ENCODE data around the gene DUSP28.

The DUSP28 gene

DNA sequence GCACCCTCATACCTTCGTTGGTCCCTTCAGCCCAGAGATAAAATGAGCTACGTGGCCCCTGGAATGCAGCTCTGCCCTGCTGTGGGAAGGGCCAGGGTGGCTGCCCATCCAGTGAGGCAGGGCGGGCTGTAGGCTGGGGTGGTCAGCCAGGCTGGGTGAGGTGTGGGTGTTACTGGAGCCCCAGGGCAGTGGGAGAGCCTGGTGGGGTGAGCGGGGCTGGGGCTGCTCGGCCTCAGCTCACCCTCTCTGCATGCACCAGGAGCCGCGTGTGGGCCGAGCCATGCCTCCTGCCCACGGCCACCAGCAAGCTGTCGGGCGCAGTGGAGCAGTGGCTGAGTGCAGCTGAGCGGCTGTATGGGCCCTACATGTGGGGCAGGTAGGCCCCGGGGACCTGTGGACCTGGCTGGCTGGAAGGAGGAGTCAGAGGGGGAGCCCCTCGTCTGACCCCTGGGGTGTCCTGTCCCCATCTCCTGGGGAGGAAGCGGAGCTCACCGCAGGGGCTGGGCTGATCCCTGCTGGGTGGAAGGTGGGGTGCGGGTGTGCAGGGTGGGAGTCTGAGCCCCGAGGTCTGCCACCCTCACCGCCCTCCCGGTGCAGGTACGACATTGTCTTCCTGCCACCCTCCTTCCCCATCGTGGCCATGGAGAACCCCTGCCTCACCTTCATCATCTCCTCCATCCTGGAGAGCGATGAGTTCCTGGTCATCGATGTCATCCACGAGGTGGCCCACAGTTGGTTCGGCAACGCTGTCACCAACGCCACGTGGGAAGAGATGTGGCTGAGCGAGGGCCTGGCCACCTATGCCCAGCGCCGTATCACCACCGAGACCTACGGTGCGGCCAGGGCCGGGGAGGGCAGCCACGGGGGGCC, 13.6 kb downstream of the DUSP28 start:
- no peak for DNase-seq

DNA sequence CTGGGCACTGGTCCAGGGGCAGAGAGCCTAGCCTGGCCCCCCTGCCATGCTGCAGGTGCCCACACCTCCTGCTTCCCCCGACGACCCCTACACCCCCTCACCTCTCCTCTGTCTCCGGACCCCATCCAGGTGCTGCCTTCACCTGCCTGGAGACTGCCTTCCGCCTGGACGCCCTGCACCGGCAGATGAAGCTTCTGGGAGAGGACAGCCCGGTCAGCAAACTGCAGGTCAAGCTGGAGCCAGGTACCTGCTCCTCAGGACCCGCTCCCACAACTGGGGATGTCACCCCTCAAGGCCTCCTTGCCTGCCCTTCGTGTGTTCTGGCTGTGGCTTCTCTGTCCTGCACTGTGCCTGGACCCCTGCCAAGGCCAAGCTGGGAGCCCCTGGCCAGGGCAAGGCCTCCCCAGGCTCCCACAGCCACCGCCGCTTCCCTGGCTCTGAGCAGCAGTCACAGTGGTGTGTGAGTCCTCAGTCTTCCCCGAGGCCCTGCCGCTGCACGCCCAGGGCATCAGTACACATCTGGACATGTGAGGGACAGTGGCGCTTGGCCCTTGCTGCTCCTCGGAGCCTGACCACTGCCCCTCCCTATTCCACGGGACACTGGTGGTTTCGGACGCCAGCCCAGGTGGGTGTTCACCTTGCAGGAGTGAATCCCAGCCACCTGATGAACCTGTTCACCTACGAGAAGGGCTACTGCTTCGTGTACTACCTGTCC, 14.4 kb downstream of the DUSP28 start:
- DNase-seq = no peak

DNA sequence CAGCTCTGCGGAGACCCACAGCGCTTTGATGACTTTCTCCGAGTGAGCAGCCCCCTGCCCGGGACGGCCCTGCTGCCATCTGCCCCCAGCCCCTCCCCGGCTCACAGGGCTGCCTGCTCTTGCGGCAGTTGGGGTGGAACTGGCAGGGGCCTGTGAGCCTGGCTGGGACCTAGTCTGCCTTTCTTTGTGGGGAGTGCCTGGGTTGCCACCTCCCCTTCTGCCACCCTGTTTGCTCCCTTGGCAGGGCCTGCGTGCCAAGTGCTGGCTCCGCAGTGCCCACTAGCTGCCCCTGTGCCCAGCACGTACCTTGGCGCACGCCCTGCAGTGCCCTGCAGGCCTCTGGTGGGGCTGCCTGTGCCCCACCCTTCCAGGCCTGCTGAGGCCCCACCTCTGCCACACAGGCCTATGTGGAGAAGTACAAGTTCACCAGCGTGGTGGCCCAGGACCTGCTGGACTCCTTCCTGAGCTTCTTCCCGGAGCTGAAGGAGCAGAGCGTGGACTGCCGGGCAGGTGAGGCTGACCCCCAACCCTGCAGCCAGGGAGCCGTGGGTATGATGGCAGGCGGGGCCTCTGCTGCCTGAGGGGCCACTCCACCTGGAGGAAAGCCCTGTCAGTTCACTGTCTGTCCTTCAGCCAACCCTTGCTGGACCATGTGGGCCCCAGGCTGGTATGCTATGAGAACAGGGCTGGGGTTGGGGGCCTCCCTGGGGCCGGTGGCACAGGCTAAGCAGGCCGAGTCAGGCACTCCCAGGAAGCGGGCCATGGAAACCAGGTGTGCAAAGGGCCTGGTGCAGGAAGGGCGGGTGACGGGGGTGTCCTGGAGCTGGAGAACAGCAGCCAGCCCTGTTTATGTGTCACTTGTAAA, 15.2 kb downstream of the DUSP28 start:
- DNase-seq = no peak

DNA sequence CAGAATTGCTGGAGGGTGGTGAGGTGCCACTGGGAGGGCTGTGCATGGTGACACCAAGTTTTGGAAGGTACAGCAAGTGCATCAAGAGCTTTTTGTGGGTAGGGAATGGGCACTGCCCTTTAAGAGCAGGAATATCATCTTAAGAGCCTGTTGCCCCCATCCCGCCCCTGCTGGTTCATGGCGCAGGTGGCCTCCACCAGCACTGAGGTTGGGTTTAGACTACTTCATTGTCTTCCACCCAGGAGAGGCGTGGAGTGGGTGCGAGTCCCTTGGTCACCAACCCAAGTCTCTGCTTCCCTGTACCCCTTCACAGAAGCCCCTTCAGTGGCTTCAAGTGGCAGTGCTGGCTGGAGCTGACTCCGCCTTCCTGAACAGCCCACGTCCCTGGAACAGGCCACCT, 15.9 kb downstream of the DUSP28 start:
- DNase-seq = no peak

DNA sequence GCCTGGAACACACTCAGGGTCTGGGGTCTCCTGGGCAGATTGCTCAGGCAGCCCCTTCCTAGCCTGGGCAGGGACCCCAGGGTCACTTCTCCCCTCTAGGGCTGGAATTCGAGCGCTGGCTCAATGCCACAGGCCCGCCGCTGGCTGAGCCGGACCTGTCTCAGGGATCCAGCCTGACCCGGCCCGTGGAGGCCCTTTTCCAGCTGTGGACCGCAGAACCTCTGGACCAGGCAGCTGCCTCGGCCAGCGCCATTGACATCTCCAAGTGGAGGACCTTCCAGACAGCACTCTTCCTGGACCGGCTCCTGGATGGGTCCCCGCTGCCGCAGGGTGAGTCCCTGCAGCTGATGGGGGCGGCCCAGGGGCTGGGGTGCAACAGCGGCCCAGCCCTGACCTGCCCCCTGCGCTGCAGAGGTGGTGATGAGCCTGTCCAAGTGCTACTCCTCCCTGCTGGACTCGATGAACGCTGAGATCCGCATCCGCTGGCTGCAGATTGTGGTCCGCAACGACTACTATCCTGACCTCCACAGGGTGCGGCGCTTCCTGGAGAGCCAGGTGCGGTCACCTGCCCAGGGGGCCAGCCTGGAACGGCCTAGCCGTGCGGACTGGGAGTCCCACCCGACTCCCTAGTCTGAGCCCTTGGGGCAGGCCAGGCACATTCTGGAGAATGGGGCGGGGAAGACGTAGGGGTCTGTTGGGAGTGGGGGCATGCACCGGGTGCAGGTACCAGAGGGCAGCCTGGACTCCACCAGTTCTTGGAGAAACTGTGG, 16.5 kb downstream of the DUSP28 start:
- DNase-seq = no peak

DNA sequence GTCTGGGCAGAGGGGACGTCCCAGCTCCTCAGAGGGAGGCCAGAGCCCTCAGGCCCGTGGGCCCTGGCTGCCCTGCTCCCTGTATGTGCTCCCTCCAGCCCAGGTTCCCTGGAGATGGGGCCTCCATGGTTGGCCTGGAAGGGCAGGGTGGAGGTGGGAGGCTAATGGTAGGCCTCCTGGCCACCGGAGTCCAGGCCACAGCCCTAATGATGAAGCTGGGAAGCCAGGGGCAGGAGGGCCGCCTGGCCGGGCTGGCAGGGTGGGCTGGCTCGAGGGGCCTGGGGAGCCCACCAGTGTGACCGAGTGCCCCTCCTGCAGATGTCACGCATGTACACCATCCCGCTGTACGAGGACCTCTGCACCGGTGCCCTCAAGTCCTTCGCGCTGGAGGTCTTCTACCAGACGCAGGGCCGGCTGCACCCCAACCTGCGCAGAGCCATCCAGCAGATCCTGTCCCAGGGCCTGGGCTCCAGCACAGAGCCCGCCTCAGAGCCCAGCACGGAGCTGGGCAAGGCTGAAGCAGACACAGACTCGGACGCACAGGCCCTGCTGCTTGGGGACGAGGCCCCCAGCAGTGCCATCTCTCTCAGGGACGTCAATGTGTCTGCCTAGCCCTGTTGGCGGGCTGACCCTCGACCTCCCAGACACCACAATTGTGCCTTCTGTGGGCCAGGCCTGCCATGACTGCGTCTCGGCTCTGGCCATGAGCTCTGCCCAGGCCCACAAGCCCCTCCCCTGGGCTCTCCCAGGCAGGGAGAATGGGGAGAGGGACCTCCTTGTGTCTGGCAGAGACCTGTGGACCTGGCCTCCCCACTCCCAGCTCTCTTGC, 17.3 kb downstream of the DUSP28 start:
- DNase-seq = no peak

DNA sequence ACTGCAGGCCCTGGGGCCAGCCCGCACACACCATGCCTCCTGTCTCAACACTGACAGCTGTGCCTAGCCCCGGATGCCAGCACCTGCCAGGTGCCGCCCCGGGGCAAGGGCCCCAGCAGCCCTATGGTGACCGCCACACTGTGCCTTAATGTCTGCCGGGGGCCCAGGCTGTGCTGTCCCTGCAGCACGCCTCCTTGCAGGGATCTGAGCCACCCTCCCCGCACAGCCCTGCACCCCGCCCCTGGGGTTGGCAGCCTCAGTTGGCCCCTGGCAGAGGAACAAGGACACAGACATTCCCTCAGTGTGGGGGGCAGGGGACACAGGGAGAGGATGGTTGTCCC, 17.9 kb downstream of the DUSP28 start:
- DNase-seq = no peak

DNA sequence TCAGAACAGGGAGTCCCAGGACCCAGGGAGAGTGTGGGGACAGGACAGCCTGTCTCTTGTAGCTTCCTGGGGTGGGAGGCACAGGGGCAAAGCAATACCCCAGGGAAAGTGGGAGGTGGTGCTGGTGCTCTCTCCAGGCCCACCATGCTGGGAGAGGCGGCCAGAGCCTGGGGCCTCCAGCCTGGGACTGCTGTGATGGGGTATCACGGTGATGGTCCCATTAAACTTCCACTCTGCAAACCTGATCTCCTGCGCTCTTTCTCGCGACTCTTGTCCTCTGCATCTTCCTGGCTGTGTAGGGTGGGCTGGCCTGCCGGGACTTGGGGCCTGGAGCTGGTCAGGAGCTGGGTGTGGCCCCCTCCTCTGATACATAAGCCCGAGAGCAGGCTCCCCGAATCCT, 18.3 kb downstream of the DUSP28 start:
- no peak for DNase-seq

DNA sequence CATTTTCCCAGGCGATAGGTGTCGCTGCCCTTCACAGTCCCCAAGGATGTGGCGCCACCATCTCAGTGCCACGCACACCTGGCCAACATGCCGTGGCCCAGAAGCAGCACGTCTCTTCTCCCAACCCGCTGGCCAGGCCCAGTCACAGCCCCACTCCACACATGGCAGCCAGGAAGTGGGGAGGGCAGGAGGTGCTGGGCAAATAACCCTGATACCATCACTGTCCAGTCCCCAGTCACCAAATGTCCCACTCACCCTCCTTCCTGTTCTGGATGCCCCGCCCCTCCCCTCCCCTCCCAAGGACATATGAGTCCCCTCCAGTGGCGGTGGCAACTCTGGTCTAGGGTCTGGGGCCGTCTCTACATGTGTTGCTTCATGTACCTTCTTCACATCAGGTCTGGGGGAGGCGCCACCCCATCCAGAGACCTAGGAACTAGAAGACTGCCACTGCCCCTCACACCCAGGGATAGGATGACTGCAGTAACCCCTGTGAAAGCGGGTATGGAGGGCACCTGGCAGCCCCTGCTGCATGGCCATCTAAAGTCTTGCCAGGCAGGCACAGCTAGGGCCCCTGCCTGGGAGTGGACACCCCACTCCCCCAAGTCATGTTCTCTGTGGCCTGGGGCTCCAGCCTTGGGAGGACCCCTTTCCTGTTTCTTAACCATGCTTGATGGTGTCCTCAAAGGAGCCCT, 19.1 kb downstream of the DUSP28 start:
- DNase-seq = no peak

DNA sequence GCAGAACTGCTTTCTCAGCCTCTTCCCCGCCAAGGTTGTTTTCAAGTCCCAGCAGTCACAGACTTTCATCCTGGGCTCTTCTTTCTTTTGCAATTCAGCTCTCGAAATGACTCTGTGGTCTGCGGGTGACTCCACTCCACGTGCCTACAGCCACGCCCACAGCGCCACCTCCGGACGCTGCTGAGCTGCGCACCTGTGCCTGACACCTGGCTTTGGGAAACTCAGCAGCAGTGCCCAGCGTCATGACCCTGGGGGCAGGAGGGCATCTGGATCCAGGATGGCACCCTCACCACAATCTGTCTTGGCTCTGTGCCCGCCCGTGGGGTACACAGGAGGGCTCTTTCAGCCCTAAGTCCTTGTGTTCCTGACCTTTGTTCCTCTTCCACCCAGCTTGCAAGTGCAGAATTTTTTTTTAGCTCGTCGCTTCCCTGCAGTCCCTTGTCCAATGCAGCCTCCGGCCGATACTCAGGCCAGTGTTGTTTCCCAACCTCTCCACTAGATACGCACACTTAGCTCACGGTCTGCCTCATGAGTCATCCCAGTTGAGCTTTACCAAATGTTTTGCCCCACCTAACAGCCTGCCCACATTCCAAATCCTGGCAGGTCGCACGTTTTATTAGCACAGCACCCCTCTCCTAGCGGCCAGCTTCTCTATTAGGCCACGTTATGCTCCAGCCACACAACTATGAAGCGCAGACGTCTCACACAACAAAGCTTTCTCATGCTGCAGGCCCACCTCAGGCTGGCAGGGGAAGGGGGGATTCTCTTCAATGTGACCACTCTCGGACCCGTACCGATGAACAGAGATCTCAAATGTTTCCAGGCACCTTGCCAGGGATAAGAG, 19.8 kb downstream of the DUSP28 start:
- peak; percentile 5 for DNase-seq

DNA sequence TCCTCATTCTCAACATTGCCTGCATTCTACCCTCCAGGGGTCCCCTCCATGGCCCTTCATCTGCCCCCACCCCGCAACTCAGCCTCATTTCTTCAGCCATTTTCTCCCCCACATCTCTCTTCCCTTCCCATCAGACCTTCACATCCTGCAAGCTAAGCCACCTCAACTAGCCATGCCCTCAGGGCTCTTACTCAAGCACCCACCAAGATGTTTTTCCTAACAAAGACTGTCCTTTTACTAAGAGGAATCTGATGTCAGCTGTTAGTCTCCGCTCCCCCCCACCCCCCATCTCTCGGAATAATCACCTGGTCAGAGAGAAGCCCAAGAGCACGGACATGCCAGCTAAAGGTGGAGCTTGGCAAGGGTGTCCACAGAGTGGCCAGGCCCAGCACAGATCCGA, 21.7 kb downstream of the DUSP28 start:
- DNase-seq = no peak

DNA sequence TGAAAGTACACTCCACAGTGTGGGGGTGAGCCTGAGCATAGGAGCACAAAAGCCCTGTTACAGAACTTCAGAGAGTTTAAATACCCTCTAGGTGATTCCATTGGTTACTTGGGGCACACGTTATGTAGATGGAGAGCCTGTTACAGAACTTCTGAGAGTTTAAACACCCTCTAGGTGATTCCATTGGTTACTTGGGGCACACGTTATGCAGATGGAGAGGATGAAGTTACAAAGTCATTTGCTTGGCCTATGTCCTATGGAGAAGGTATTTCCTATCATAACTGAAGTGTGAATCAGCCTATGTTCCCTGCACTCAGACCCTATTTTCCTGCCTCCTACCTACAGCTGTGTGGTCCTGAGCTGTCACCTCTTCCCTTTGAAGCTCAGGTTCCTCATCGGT, 22.6 kb downstream of the DUSP28 start:
- DNase-seq = no peak

DNA sequence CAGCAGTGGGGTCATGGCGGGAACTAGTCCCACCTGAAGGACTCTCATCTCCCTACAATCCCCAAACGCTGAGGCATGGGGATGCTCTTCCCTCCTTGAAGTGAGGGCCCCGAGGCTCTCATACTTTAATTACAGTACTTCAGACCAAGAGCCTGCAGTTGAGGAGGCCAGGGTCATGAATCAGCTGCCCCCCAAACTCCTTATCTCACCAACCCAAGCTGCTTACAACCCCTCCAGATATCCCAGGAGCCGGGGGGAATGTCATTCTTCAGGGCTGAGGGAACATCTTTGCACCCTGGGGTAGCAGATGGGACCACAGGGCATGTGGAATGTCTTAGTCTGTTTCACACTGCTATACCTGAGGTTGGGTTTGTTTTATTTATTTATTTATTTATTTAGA, 23.6 kb downstream of the DUSP28 start:
- no peak for DNase-seq

DNA sequence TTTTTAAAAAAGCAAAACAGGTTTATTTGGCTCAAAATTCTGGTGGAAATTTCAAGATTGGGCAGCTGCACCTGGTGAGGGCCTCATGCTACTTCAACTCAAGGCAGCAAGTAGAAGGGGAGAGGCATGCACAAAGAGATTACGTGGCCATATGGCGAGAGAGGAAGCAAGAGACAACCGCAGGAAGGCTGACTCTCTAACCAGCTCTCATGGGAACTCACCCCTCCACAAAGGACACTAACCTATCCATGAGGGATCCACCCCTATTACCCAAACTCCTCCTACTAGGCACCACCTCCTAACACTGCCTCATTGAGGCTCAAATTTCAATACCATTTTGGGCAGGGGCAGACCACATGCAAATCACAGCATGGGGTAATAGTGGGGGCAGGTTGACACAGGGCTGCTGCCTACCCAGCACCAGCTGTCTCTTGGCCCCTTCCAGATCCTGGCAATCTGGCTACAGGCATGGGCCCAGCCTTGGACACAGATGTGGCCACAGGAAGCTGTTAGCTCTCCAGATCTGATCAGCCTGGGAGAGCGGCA, 24.4 kb downstream of the DUSP28 start:
- no peak for DNase-seq

DNA sequence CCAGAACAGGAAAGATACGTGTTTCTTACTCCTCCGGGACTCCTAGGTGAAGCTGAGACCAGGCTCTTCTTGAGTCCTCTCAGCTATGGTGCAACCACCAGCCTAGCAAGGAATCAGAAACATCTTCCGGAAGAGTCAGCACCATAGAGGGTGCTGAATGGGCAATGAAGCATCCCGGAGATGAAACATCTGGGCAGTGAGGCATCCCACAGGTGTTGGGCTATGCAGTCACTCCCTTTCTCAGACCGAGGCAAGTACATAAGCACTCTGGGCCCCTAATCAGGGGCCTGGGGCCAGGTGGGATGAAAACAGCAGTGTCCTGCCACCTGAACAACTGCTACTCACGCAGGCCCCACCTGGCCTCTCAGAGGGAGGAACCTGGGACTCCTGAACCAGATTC, 24.9 kb downstream of the DUSP28 start:
- DNase-seq = no peak

DNA sequence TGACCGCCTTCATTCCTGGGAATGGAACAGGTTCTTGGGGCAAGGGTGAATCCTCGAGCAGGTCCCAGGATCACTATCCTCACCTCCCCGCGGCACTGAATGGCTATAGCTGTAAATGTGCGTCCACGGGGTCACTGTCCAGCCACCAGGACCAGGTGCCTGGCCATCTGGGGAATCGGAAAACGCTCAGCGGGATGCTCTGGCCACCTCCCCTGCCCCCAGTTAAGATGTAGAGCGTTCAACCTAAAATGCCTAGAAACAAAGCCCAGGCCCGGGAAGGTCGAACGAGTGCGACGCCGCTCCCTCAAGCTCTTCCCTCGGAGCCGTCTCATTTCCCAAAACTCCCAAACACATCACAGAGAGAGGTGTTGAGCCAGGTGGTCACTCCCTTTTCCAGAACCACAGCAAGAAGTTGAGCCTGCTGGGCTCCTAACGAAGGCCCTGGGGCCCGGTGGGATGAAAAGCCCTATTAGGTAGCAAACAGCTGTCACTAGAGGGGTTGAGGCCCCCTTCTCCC, 25.6 kb downstream of the DUSP28 start:
- no peak for DNase-seq

DNA sequence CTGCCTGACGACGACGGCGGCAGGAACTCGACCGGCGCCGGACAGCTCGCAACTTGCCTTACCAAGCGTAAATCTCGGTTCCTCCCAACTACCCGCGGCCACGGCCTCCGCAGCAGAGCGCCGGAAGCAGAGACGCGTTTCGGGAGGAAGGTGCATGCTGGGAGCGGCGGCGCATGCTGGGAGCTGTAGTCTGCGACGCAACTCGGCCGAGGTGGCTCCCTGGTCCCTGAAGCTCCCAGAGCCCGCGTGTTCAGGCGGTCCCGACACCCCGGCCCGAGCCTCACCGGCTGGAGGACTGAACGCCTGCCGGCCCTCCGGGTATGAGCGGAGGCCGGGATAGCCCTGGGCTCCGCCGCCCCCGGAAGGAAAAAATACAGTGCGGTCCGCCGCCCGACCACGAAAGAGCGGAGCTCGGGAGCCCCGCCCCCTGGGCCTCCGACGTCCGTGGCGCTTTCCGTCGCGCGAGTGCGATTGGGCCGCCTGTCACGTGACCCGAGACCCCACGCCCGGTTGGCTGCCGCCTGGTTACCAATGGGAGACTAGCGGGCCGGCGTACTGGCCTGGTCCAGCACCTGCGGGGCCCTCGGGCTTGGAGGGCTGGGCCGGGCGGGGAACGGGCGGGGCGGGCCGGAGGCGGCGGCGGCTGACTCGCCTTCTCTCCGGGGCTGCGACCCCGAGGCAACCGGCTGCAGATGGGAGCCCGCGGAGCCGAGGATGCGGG, 26.2 kb downstream of the DUSP28 start, which contains the start of gene CAPN10:
TSS of gene CAPN10 (plus strand) at position 537 of the 721 bp plus-strand sequence. CDS start at position 715, 178 bp downstream.
- DNase-seq = peak; percentile 80

DNA sequence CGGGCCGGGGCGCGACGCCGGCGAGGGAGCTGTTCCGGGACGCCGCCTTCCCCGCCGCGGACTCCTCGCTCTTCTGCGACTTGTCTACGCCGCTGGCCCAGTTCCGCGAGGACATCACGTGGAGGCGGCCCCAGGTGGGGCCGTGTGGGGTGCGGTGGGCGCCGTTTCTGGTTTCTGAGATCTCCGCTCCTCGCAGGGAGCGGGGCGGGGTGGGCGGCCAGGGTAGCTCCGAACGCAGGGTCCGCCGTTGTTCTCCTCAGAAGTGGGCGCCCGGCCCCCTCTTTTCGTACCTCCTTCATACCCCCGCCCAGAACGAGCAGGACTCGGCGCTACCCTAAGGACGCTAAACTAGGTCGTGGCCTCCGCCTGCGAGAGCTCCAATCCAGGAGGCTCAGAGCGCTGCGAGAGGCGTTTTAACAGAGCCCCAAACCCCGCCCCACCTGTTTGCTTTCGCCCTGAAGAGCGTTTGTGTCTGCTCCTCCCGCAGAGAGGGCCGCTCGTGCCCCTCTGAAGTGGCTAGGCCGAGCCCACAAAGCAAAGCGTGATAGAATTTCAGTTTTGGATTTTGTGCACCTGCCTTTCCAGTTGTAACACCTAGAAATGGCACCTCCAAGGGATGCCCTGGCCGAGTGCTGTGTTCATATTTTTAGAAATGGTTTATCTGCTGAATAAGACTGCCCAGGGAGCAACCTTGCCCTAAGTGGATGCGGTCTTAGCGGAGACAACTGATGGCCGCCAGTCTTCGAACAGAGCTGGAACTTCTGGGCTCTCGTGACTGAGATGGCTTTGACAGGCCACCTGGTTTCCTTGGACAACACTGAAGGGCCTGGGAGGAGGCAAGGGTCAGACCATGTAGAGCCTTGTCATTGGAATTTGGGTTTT, 27.0 kb downstream of the DUSP28 start:
- DNase-seq = peak; percentile 27
